Stimulated activated effector memory CD8-positive, alpha-beta T cell treated with anti-CD3 and anti-CD28 coated beads, Interleukin-12 subunit alpha, Interleukin-12 subunit beta, amount 100 ng/mL, for 72 hours (primary cell): Measurements from ENCODE around the gene NTN5.

Source experiments
- ATAC-seq: fragments of 150-1000 bp; cut with Tn5 transposase; 2 replicates; pipeline ENCODE4 v1.10.0; 2021
- DNase-seq, 2 donors: peaks; one replicate each; pipeline ENCODE4 v3.0.0; 2021 to 2022; ENCODE audit warnings: low spot score in 2 of 2
- H3K27ac Mint-ChIP-seq: one replicate; pipeline ENCODE4 v1.8.0; 2022; ENCODE audit warnings: mild to moderate bottlenecking, mixed read lengths
- H3K36me3 Mint-ChIP-seq: one replicate; pipeline ENCODE4 v1.8.0; 2022; ENCODE audit warnings: mild to moderate bottlenecking, mixed read lengths
- H3K4me1 Mint-ChIP-seq: one replicate; pipeline ENCODE4 v1.8.0; 2022; ENCODE audit warnings: mixed read lengths
- H3K4me3 Mint-ChIP-seq: one replicate; pipeline ENCODE4 v1.8.0; 2022; ENCODE audit warnings: mild to moderate bottlenecking, mixed read lengths
- H3K9me3 Mint-ChIP-seq: one replicate; pipeline ENCODE4 v1.8.0; 2022; ENCODE audit warnings: mixed read lengths

NTN5 gene

GRCh38 chr19:48645620-48646000, 27.2 kb downstream of the NTN5 start:
- H3K4me1 Mint-ChIP-seq = peaks cover 43% of the 10 kb centered on the region
- no peaks in the 10 kb centered on the region for H3K9me3 Mint-ChIP-seq
- ATAC-seq = no peak
- peak overlapping the region; percentile 96 for H3K27ac Mint-ChIP-seq
- H3K36me3 Mint-ChIP-seq = peaks cover 18% of the 10 kb centered on the region
- peak overlapping the region; percentile 98 for H3K4me3 Mint-ChIP-seq
- no peak for DNase-seq

- H3K4me3 Mint-ChIP-seq = peak overlapping the region; percentile 98
- H3K27ac Mint-ChIP-seq = peak overlapping the region; percentile 96
- ATAC-seq (peak; percentile 79), DNase-seq (peak; percentile 59 to 83)
- H3K4me1 Mint-ChIP-seq = peaks cover 45% of the 10 kb centered on the region
- H3K36me3 Mint-ChIP-seq = peaks cover 18% of the 10 kb centered on the region
- H3K9me3 Mint-ChIP-seq = no peaks in the 10 kb centered on the region
Observed at GRCh38 chr19:48644839-48645619, 27.8 kb downstream of the NTN5 start.

- Mint-ChIP-seq H3K27ac (peak overlapping the region; percentile 96), H3K9me3 (no peaks in the 10 kb centered on the region), H3K4me1 (peaks cover 52% of the 10 kb centered on the region), H3K36me3 (peaks cover 18% of the 10 kb centered on the region), H3K4me3 (peak overlapping the region; percentile 98)
- ATAC-seq (no peak), DNase-seq (no peak)
Observed at GRCh38 chr19:48644355-48644754, 28.5 kb downstream of the NTN5 start.

GRCh38 chr19:48642862-48643261, 30.0 kb downstream of the NTN5 start:
- Mint-ChIP-seq H3K36me3 (peaks cover 23% of the 10 kb centered on the region), H3K4me1 (peaks cover 60% of the 10 kb centered on the region), H3K4me3 (no peak overlapping the region), H3K27ac (no peak overlapping the region), H3K9me3 (peaks cover 3% of the 10 kb centered on the region)
- DNase-seq (no peak), ATAC-seq (no peak)

GRCh38 chr19:48641850-48642249, 31.0 kb downstream of the NTN5 start:
- H3K27ac Mint-ChIP-seq = no peak overlapping the region
- DNase-seq (no peak), ATAC-seq (no peak)
- H3K9me3 Mint-ChIP-seq = peaks cover 3% of the 10 kb centered on the region
- no peak overlapping the region for H3K4me3 Mint-ChIP-seq
- peaks cover 58% of the 10 kb centered on the region for H3K4me1 Mint-ChIP-seq
- H3K36me3 Mint-ChIP-seq = peaks cover 29% of the 10 kb centered on the region

- Mint-ChIP-seq H3K4me3 (peak overlapping the region; percentile 55), H3K36me3 (peaks cover 37% of the 10 kb centered on the region), H3K4me1 (peaks cover 50% of the 10 kb centered on the region), H3K9me3 (peaks cover 3% of the 10 kb centered on the region), H3K27ac (no peak overlapping the region)
- ATAC-seq = no peak
- no peak for DNase-seq
Observed at GRCh38 chr19:48639483-48640375, 33.1 kb downstream of the NTN5 start.

- ATAC-seq (no peak), DNase-seq (no peak)
- Mint-ChIP-seq H3K4me3 (peak overlapping the region; percentile 89), H3K36me3 (peaks cover 36% of the 10 kb centered on the region), H3K9me3 (peaks cover 3% of the 10 kb centered on the region), H3K27ac (peak overlapping the region; percentile 99), H3K4me1 (peaks cover 50% of the 10 kb centered on the region)
Observed at GRCh38 chr19:48638831-48639381, 33.9 kb downstream of the NTN5 start.

- Mint-ChIP-seq H3K4me1 (peaks cover 50% of the 10 kb centered on the region), H3K4me3 (peak overlapping the region; percentile 89), H3K9me3 (peaks cover 3% of the 10 kb centered on the region), H3K36me3 (peaks cover 36% of the 10 kb centered on the region), H3K27ac (peak overlapping the region; percentile 99)
- DNase-seq (peak in 1 of 2 donors; percentile 83), ATAC-seq (peak; percentile 55)
Observed at GRCh38 chr19:48637948-48638830, 34.6 kb downstream of the NTN5 start.

- peak overlapping the region; percentile 99 for H3K27ac Mint-ChIP-seq
- peaks cover 50% of the 10 kb centered on the region for H3K4me1 Mint-ChIP-seq
- DNase-seq (peak; percentile 92 to 99), ATAC-seq (peak; percentile 85)
- peak overlapping the region; percentile 89 for H3K4me3 Mint-ChIP-seq
- H3K36me3 Mint-ChIP-seq = peaks cover 39% of the 10 kb centered on the region
- peaks cover 3% of the 10 kb centered on the region for H3K9me3 Mint-ChIP-seq
Observed at GRCh38 chr19:48637449-48637947, 35.3 kb downstream of the NTN5 start.

GRCh38 chr19:48636859-48637448, 35.9 kb downstream of the NTN5 start, which contains the start of gene DBP:
DBP (minus strand) TSS chr19:48637379; CDS start chr19:48636994, 385 bp downstream.
- H3K36me3 Mint-ChIP-seq = peaks cover 44% of the 10 kb centered on the region

GRCh38 chr19:48635966-48636858, 36.6 kb downstream of the NTN5 start:
- H3K9me3 Mint-ChIP-seq = peaks cover 3% of the 10 kb centered on the region
- H3K4me3 Mint-ChIP-seq = peak overlapping the region; percentile 89
- peaks cover 50% of the 10 kb centered on the region for H3K4me1 Mint-ChIP-seq
- H3K36me3 Mint-ChIP-seq = peaks cover 44% of the 10 kb centered on the region
- H3K27ac Mint-ChIP-seq = peak overlapping the region; percentile 86
- ATAC-seq = no peak
- DNase-seq = no peak

More at GRCh38 chr19:48636859-48637448, 35.9 kb downstream of the NTN5 start, which contains the start of gene DBP:
- peaks cover 3% of the 10 kb centered on the region for H3K9me3 Mint-ChIP-seq
- peaks cover 50% of the 10 kb centered on the region for H3K4me1 Mint-ChIP-seq
- no peak for DNase-seq
- peak within 1 kb of the TSS; percentile 89 for H3K4me3 Mint-ChIP-seq
- H3K27ac Mint-ChIP-seq = peak within 1 kb of the TSS; percentile 99
- ATAC-seq = peak; percentile 1

GRCh38 chr19:48635263-48635965, 37.4 kb downstream of the NTN5 start:
- ATAC-seq (peak; percentile 3), DNase-seq (peak; percentile 78 to 87)
- H3K4me3 Mint-ChIP-seq = peak overlapping the region; percentile 89

More at GRCh38 chr19:48635263-48635965, 37.4 kb downstream of the NTN5 start:
- Mint-ChIP-seq H3K4me1 (peaks cover 50% of the 10 kb centered on the region), H3K27ac (peak overlapping the region; percentile 89), H3K9me3 (peaks cover 3% of the 10 kb centered on the region), H3K36me3 (peaks cover 46% of the 10 kb centered on the region)
